ENCODE data around the gene ABCA10.

DNA sequence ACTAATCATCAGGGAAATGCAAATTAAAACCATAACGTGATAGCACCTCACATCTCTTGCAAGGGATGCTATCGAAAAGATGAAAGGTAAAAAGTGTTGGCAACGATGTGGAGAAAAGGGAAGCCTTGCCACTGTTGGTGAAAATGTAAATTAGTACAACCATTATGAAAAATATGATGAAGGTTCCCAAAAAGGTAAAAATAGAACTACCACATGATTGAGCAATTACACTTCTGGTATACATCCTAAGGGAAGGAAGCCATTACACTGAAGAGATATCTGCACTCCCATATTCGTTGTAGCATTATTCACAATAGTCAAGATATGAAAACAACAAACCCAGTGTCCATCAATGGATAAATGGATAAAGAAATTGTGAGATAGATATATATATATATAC, 21.5 kb downstream of the ABCA10 start:
- TF ChIP-seq SP1 (IDR thresholded peaks at IDR 0.05), result no peak
- TF ChIP-seq FOXM1 (IDR thresholded peaks at IDR 0.05; ENCODE audit: borderline replicate concordance), result no peak
- TF ChIP-seq BHLHE40 (IDR thresholded peaks at IDR 0.05; ENCODE audit: borderline replicate concordance), result no peak
- no peak for TF ChIP-seq SUZ12 (IDR thresholded peaks at IDR 0.05)
- TF ChIP-seq ZNF384 (IDR thresholded peaks at IDR 0.05), result no peak
- TF ChIP-seq TARDBP (IDR thresholded peaks at IDR 0.05), result no peak
- TF ChIP-seq CTBP1 (IDR thresholded peaks at IDR 0.05; ENCODE audit: borderline replicate concordance), result no peak
- TF ChIP-seq ELF4 (IDR thresholded peaks at IDR 0.05), result no peak
- no peak for TF ChIP-seq FOXA1 (IDR thresholded peaks at IDR 0.05)
- TF ChIP-seq NFRKB (IDR thresholded peaks at IDR 0.05), result no peak
- TF ChIP-seq HDGF (IDR thresholded peaks at IDR 0.05; ENCODE audit: borderline replicate concordance), result no peak
- no peak for TF ChIP-seq ARNT (IDR thresholded peaks at IDR 0.05)
- no peak for TF ChIP-seq LEF1 (IDR thresholded peaks at IDR 0.05; ENCODE audit: borderline replicate concordance)

Measured in HEK293T (cell line).